GM19468 (cell line): ENCODE data around the gene PSMD4.
A peak's percentile ranks its signal among the peaks of the same experiment; 100 is the strongest.
"Not testable (repeated sequence)": the region's sequence is repeated elsewhere in the genome, so short reads cannot be mapped to it uniquely, and the experiment has no call there.

ENCODE experiments used
- ATAC-seq: cut with Tn5 transposase; IDR thresholded peaks from one replicate; pipeline ENCODE4 v1.9.1; 2021; ENCODE audit warnings: mild to moderate bottlenecking, moderate library complexity, moderate number of reproducible peaks; ENCODE audit not compliant: unreplicated experiment; ENCODE audit errors: extremely low read depth

The PSMD4 gene

GRCh38 chr1:151254217-151255213 is at the start of gene PSMD4:
TSS of gene PSMD4 (plus strand) at chr1:151254734. CDS start at chr1:151254783, 49 bp downstream.
- ATAC-seq, result peak; percentile 77

DNA sequence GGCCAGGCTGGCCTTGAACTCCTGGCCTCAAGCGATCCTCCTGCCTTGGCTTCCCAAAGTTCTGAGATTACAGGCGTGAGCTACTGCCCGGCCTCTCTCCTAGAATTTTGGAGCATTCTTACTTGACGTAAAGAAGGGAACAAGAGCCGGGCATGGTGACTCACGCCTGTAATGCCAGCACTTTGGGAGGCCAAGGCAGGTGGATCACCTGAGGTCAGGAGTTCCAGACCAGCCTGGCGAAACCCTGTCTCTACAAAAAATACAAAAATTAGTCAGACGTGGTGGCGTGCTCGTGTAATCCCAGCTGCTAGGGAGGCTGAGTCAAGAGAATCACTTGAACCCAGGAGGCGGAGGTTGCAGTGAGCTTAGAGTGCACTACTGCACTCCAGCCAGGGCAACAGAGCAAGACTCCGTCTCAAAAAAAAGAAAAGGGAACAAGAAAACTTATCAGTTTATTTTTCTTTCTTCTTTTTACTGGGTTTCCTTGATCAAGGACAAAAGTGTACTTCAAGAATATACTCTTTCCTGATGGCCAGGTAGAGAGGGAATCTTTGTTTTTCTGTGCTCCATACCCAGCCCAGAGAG is 49.1 kb upstream of the PSMD4 start:
- not testable (repeated sequence) for ATAC-seq

- no peak for ATAC-seq
Measured at GRCh38 chr1:151210830-151211229, 43.7 kb upstream of the PSMD4 start.

DNA sequence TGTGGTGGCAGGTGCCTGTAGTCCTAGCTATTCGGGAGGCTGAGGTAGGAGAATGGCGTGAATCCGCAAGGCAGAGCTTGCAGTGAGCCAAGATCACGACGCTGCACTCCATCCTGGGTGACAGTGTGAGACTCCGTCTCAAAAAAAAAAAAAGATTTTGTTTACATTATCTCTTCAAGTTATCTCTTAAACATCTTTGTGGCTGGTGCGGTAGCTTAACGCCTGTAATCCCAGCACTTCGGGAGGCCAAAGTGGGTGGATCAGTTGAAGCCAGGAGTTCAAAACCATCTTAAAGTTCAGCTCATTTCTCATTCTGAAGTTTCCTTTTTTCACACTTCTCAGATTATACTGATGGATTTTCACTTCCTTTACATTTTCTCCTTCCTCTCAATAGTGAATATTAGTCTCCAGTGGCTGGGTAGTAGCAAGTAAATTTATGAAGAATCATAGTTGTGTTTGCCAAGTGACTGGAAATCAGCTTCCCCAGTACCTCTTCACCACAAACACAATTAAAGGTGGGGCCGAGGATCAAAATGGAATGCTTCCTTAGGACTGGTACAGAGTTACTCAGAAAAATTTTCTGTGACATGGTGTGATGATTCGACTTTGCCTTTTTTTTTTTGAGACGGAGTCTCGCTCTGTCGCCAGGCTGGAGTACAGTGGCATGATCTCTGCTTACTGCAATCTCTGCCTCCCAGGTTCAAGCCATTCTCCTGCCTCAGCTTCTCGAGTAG is 42.4 kb upstream of the PSMD4 start:
- no peak for ATAC-seq

DNA sequence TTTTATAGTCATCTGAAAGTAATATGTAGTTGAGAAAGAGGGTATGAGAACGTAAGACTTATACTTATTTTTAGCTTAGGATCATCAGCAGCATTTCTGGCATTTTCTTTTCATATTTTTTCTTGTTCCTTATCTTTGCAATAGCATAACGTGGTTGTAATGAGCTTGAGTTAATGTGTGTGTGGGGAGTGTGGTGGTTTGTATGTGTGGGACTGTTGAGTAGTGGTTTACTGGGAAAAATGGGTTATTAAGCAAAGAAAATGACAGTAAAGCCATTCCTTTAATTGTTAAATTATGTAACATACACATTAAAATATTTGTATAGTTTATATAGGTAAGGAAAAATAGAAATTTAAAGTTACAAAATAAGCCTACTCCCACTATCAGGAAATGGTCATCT is 41.0 kb upstream of the PSMD4 start:
- no peak for ATAC-seq

DNA sequence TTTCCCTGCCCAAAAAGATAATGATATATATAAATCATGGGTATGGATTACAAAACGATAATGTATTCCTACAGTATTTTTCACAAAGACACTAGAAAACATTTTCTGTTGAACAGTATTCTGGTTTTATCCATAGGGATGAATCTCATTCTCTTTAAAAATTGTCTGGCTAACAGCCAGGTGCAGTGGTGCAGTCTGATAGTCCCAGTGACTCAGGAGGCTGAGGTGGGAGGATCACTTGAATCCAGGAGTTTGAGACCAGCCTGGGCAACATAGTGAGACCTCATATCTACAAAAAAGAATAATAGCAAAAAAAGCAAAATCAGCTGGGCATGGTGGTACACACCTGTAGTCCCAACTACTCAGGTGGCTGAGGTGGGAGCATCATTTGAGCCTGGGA is 32.9 kb upstream of the PSMD4 start:
- no peak for ATAC-seq

- ATAC-seq, result no peak
Measured at GRCh38 chr1:151222130-151222529, 32.4 kb upstream of the PSMD4 start.

- ATAC-seq, result no peak
Measured at GRCh38 chr1:151235235-151235634, 19.3 kb upstream of the PSMD4 start.

DNA sequence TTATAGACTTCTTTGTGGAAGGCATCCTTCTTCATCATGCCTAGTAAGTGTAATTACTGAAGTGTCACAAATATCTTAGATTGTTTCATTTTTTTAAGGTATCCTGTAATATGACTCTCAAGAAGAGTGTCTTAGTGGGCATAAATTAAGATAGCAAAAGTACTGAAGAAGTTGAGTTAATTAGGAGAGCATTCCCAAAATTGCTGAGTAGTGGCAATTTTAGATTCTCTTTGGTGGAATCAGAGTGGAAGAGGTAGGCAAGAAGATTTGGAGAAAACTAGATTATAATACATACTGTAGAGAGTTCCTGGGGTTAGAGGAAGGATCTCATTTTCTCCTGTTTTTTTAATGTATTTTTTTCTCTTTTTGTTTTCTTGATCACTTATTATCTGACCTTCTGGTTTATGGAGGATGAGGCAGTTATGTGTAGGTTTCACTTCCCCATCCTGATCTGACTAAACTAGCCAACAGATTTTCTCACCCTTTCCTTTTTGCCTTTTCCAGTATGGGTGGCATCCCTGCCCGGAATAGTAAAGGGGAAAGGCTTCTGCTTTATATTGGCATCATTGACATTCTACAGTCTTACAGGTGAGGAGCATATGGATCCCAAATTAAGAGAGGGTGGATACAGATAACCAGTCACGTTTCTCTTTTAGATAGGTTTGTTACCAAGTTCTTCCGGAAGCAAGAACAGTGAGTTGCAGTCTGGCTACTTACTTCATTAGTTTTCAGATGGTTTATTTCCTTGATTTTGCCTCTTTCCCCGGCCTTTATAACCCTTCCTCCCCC is 16.7 kb upstream of the PSMD4 start:
- no peak for ATAC-seq

- ATAC-seq, result no peak
Measured at GRCh38 chr1:151238467-151238739, 16.1 kb upstream of the PSMD4 start.

- no peak for ATAC-seq
Measured at GRCh38 chr1:151242442-151242841, 12.1 kb upstream of the PSMD4 start.

DNA sequence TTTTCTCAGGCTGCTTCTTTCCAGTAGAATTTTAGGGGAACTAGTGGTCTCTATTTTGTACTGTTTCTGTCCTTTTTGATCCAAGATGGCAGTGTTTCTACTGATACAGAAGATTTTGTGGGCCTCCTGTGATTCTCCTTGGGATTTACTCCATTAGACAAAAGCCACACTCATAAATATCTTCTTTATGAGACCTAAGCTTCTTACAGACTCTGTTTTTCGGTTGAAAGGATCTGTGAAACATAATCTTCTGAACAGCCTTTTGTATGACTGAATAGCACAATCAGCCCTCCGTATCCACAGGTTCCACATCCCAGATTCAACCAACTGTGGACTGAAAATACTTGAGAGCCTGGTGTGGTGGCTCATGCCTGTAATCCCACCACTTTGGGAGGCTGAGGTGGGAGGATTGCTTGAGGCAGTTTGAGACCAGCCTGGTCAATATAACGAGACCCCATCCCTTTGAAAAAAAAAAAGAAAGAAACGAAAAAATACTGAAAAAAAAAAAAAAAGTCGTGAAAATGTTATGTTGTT is 10.8 kb upstream of the PSMD4 start:
- no peak for ATAC-seq

- no peak for ATAC-seq
Measured at GRCh38 chr1:151246786-151247185, 7.7 kb upstream of the PSMD4 start.

- no peak for ATAC-seq
Measured at GRCh38 chr1:151251656-151252470, 2.7 kb upstream of the PSMD4 start.

DNA sequence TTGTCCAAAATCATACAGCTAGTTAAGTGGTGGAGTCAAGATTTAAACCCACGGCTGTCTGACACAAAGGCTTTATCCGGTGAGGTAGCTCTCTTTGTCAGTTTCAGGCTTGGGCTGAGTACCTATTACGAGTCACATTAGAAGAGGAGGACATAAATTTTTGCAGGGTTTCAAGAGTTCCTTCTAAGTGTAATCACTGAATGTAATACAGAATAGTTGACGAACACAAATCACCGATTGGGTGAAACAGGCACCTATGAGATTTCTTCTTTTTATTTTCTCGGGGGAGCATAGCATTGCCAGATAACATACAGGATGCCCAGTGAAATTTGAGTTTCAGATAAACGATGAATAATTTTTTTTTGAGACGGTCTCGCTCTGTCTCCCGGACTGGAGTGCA is 847 bp downstream of the PSMD4 start:
- ATAC-seq, result no peak

- no peak for ATAC-seq
Measured at GRCh38 chr1:151259351-151259750, 4.8 kb downstream of the PSMD4 start.

DNA sequence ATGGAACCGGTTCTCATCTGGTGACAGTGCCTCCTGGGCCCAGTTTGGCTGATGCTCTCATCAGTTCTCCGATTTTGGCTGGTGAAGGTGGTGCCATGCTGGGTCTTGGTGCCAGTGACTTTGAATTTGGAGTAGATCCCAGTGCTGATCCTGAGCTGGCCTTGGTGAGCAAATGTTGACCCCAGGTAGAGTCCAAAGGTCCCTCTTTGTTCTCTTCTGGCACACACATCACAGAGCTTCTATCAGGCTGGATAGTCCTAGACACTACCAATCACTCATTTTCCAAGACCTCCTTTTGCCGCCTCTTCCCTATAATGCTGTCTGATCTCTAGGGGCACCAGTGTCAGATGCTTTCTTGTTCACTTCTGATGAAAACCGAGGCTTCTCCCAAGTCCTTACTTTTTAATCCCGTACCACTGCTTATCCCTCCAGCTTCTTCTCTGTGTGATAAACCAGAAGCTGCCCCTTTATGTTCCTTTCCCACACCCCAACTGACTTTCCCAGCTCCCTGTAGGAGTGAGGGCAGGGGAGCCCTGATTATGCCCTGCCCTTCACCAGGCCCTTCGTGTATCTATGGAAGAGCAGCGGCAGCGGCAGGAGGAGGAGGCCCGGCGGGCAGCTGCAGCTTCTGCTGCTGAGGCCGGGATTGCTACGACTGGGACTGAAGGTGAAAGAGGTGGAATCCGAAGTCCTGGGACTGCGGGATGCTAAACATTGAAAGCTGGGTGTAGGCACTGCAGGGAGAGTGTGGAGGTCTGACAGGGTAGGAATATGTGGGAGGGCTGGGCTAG is 11.1 kb downstream of the PSMD4 start:
- no peak for ATAC-seq

DNA sequence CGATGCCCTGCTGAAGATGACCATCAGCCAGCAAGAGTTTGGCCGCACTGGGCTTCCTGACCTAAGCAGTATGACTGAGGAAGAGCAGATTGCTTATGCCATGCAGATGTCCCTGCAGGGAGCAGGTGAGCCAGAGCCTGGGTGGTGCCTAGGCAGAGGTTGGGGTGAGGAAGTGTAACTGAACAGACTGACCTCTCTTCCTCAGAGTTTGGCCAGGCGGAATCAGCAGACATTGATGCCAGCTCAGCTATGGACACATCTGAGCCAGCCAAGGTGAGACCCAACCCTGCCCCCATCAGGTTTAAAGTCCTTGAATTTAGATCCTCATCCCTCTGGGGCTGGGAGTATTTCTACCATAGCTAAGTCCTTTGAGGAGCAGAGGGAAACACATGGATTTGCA is 11.8 kb downstream of the PSMD4 start:
- ATAC-seq, result no peak
